Activated CD8-positive, alpha-beta memory T cell treated with anti-CD3 and anti-CD28 coated beads for 36 hours (primary cell): ENCODE data around the gene MYO5A. TPM values are rescaled to one million over a fixed set of nuclear protein-coding genes. Genes with fewer than 3 reads are reported as not detected.
"Not testable (repeated sequence)": the region's sequence is repeated elsewhere in the genome, so short reads cannot be mapped to it uniquely, and the experiment has no call there.

ENCODE experiments used
- CTCF ChIA-PET: fragments of 350-600 bp; sonication (Branson Sonifier 250); formaldehyde crosslinking; loops from one replicate; lab custom pipeline; 2021; ENCODE audit warnings: antibody characterized with exemption; lab: Charles Lee
- POLR2A ChIA-PET: fragments of 350-600 bp; sonication (Branson Sonifier 250); formaldehyde crosslinking; loops from one replicate; lab custom pipeline; 2021; ENCODE audit warnings: antibody characterized with exemption; lab: Charles Lee
- total RNA-seq, 2 experiments: library from RNA; stranded (reverse); gene quantifications; one replicate each; pipeline ENCODE4 v1.2.3, GENCODE V29; 2021

The MYO5A gene
- total RNA-seq, 2 experiments from 2014 or later, result 28.6 to 30.3 TPM

- CTCF ChIA-PET, result interaction anchor here (0.7 kb wide), 1 partner anchor 11 kb away, joined by 3 read pairs; no protein-coding TSS in a partner anchor
- POLR2A ChIA-PET, result not testable (repeated sequence)
Observed at GRCh38 chr15:52489430-52489829, 39.2 kb downstream of the MYO5A start.

GRCh38 chr15:52488830-52489229, 39.9 kb downstream of the MYO5A start:
- POLR2A ChIA-PET, result no interaction called here
- CTCF ChIA-PET, result no interaction called here

- POLR2A ChIA-PET, result no interaction called here
- CTCF ChIA-PET, result no interaction called here
Observed at GRCh38 chr15:52486003-52486996, 42.4 kb downstream of the MYO5A start.

GRCh38 chr15:52485290-52485689, 43.4 kb downstream of the MYO5A start:
- ChIA-PET CTCF (no interaction called here), POLR2A (no interaction called here)

- ChIA-PET CTCF (no interaction called here), POLR2A (no interaction called here)
Observed at GRCh38 chr15:52483707-52484106, 45.0 kb downstream of the MYO5A start.

GRCh38 chr15:52481915-52482314, 46.8 kb downstream of the MYO5A start:
- ChIA-PET CTCF (interaction anchor here (0.6 kb wide), 1 partner anchor 69 kb away, joined by 4 read pairs; no protein-coding TSS in a partner anchor), POLR2A (interaction anchor here (0.8 to 1.4 kb wide), 2 partner anchors 16 to 47 kb away, joined by 4 to 5 read pairs; partner anchors contain the start of gene MYO5A)

- ChIA-PET CTCF (no interaction called here), POLR2A (no interaction called here)
Observed at GRCh38 chr15:52480990-52481389, 47.7 kb downstream of the MYO5A start.

GRCh38 chr15:52466716-52467115, 62.0 kb downstream of the MYO5A start:
- ChIA-PET POLR2A (interaction anchor here (1.1 to 1.7 kb wide), 4 partner anchors 16 to 93 kb away, joined by 3 to 4 read pairs (median 4); partner anchors contain the start of gene MYO5A), CTCF (interaction anchor here (1.0 to 1.1 kb wide), 2 partner anchors 91 to 216 kb away, joined by 3 read pairs; no protein-coding TSS in a partner anchor)

- POLR2A ChIA-PET, result interaction anchor here (1.1 to 1.7 kb wide), 4 partner anchors 16 to 93 kb away, joined by 3 to 4 read pairs (median 4); partner anchors contain the start of gene MYO5A
Observed at GRCh38 chr15:52466134-52466701, 62.5 kb downstream of the MYO5A start.

GRCh38 chr15:52464478-52464877, 64.2 kb downstream of the MYO5A start:
- CTCF ChIA-PET, result interaction anchor here (2.1 kb wide), 1 partner anchor 64 kb away, joined by 7 read pairs; the partner anchor contains the start of gene MYO5A
- POLR2A ChIA-PET, result no interaction called here

More at GRCh38 chr15:52466134-52466701, 62.5 kb downstream of the MYO5A start:
- CTCF ChIA-PET, result interaction anchor here (1.0 to 2.1 kb wide), 3 partner anchors 62 to 217 kb away, joined by 3 to 7 read pairs (median 3); partner anchors contain the start of gene MYO5A

- CTCF ChIA-PET, result interaction anchor here (2.1 kb wide), 1 partner anchor 64 kb away, joined by 7 read pairs; the partner anchor contains the start of gene MYO5A
- POLR2A ChIA-PET, result interaction anchor here (0.7 kb wide), 1 partner anchor 84 kb away, joined by 3 read pairs; no protein-coding TSS in a partner anchor
Observed at GRCh38 chr15:52464040-52464439, 64.6 kb downstream of the MYO5A start.

GRCh38 chr15:52463638-52464037, 65.0 kb downstream of the MYO5A start:
- CTCF ChIA-PET, result interaction anchor here (0.7 kb wide), 1 partner anchor 135 kb away, joined by 3 read pairs; no protein-coding TSS in a partner anchor
- POLR2A ChIA-PET, result interaction anchor here (0.7 kb wide), 1 partner anchor 84 kb away, joined by 3 read pairs; no protein-coding TSS in a partner anchor

GRCh38 chr15:52462806-52463360, 65.8 kb downstream of the MYO5A start:
- CTCF ChIA-PET, result interaction anchor here (0.7 kb wide), 2 partner anchors 83 to 135 kb away, joined by 3 read pairs; no protein-coding TSS in a partner anchor
- POLR2A ChIA-PET, result no interaction called here

- CTCF ChIA-PET, POLR2A ChIA-PET: not testable (repeated sequence)
Observed at GRCh38 chr15:52459701-52460100, 69.0 kb downstream of the MYO5A start.

GRCh38 chr15:52459265-52459664, 69.4 kb downstream of the MYO5A start:
- CTCF ChIA-PET, POLR2A ChIA-PET: not testable (repeated sequence)

GRCh38 chr15:52448011-52448890, 80.4 kb downstream of the MYO5A start:
- CTCF ChIA-PET, result no interaction called here
- POLR2A ChIA-PET, result no interaction called here

GRCh38 chr15:52445954-52446353, 82.7 kb downstream of the MYO5A start:
- POLR2A ChIA-PET, result no interaction called here
- CTCF ChIA-PET, result no interaction called here

- POLR2A ChIA-PET, result no interaction called here
- CTCF ChIA-PET, result no interaction called here
Observed at GRCh38 chr15:52445553-52445952, 83.1 kb downstream of the MYO5A start.
